ENCODE results near the gene TMLHE. TPM values are rescaled to one million over a fixed set of nuclear protein-coding genes. Genes with fewer than 3 reads are reported as not detected.
A peak's percentile ranks its signal among the peaks of the same experiment; 100 is the strongest.

TMLHE gene
- 10 to 100 TPM; 12.9 to 18.5 (median 16.1) TPM for total RNA-seq
- 32.6 TPM for total RNA-seq (2013)

- intact Hi-C loops (cut with micrococcal nuclease): no loop called here
- Mint-ChIP-seq H3K4me3 (peak within 1 kb of the TSS; percentile 90), H3K4me1 (peaks cover 6 to 23% of the 10 kb centered on the region in 2 donors), H3K9me3 (no peaks in the 10 kb centered on the region), H3K27ac (peak within 1 kb of the TSS; percentile 84 to 89), H3K27me3 (ENCODE audit: low read depth in 2 of 2) (no peaks in the 10 kb centered on the region), H3K36me3 (no peaks in the 10 kb centered on the region)
- no peak for TF ChIP-seq CTCF (IDR thresholded peaks at IDR 0.05)
- ATAC-seq: peak; percentile 87 to 96 (median 91)
- H3K27ac ChIP-seq (ENCODE audit: low read length): peak within 1 kb of the TSS; percentile 97
- H3K4me3 ChIP-seq (ENCODE audit: low read length): peak within 1 kb of the TSS; percentile 84
- no peaks in the 10 kb centered on the region for H3K36me3 ChIP-seq (ENCODE audit: control insufficient read depth, insufficient read depth, low read length)
- H3K27me3 ChIP-seq (ENCODE audit: control insufficient read depth, insufficient read depth, low read length): no peaks in the 10 kb centered on the region
- H3K9me3 ChIP-seq (ENCODE audit: control insufficient read depth, insufficient read depth, low read length): no peaks in the 10 kb centered on the region
- DNase-seq: peak; percentile 47 to 71
- WGBS (ENCODE audit: insufficient coverage): under 1% methylated on average over 47 of the region's 50 CpGs
- peaks cover 4% of the 10 kb centered on the region for H3K4me1 ChIP-seq (ENCODE audit: control insufficient read depth, insufficient read depth, low read length)
Observed at GRCh38 chrX:155612312-155613224, at the start of gene TMLHE, which contains the start of gene SPRY3. Gene TMLHE, minus strand, starts transcription at chrX:155612952. Its CDS starts 67,676 bp downstream, at chrX:155545276. Gene SPRY3, plus strand, starts transcription at chrX:155612586.

GRCh38 chrX:155662282-155662681 lies 49.5 kb upstream of the TMLHE start:
- DNase-seq (no peak), ATAC-seq (no peak)
- intact Hi-C loops (cut with micrococcal nuclease): no loop called here
- Mint-ChIP-seq H3K36me3 (no peaks in the 10 kb centered on the region), H3K27ac (no peak overlapping the region), H3K9me3 (peaks cover 0 to 4% of the 10 kb centered on the region in 2 donors), H3K27me3 (ENCODE audit: low read depth in 2 of 2) (peaks cover 4 to 9% of the 10 kb centered on the region in 2 donors), H3K4me1 (no peaks in the 10 kb centered on the region), H3K4me3 (no peak overlapping the region)
- Histone ChIP-seq H3K9me3 (ENCODE audit: control insufficient read depth, insufficient read depth, low read length) (no peaks in the 10 kb centered on the region), H3K4me3 (ENCODE audit: low read length) (no peak overlapping the region), H3K4me1 (ENCODE audit: control insufficient read depth, insufficient read depth, low read length) (no peaks in the 10 kb centered on the region), H3K36me3 (ENCODE audit: control insufficient read depth, insufficient read depth, low read length) (no peaks in the 10 kb centered on the region), H3K27me3 (ENCODE audit: control insufficient read depth, insufficient read depth, low read length) (no peaks in the 10 kb centered on the region), H3K27ac (ENCODE audit: low read length) (no peak overlapping the region)
- 84% methylated on average over 2 of the region's 2 CpGs for WGBS (ENCODE audit: insufficient coverage)
- no peak for TF ChIP-seq CTCF (IDR thresholded peaks at IDR 0.05)

- Histone ChIP-seq H3K4me1 (ENCODE audit: control insufficient read depth, insufficient read depth, low read length) (no peaks in the 10 kb centered on the region), H3K9me3 (ENCODE audit: control insufficient read depth, insufficient read depth, low read length) (no peaks in the 10 kb centered on the region), H3K27me3 (ENCODE audit: control insufficient read depth, insufficient read depth, low read length) (no peaks in the 10 kb centered on the region), H3K4me3 (ENCODE audit: low read length) (no peak overlapping the region), H3K36me3 (ENCODE audit: control insufficient read depth, insufficient read depth, low read length) (no peaks in the 10 kb centered on the region), H3K27ac (ENCODE audit: low read length) (no peak overlapping the region)
- DNase-seq (no peak), ATAC-seq (no peak)
- no peak overlapping the region for H3K4me3 Mint-ChIP-seq
- H3K4me1 Mint-ChIP-seq: peaks cover 5 to 6% of the 10 kb centered on the region in 2 donors
- TF ChIP-seq CTCF (IDR thresholded peaks at IDR 0.05): no peak
- H3K36me3 Mint-ChIP-seq: no peaks in the 10 kb centered on the region
- whole genome bisulfite sequencing (ENCODE audit: insufficient coverage): 100% methylated on average over 2 of the region's 2 CpGs
- H3K27me3 Mint-ChIP-seq (ENCODE audit: low read depth in 2 of 2): peaks cover 2 to 22% of the 10 kb centered on the region in 2 donors
- intact Hi-C loops (cut with micrococcal nuclease): no loop called here
- H3K9me3 Mint-ChIP-seq: no peaks in the 10 kb centered on the region
- no peak overlapping the region for H3K27ac Mint-ChIP-seq
Observed at GRCh38 chrX:155645180-155645579, 32.4 kb upstream of the TMLHE start.

All from natural killer cell (primary cell).